GM21737 (cell line): Measurements from ENCODE around the gene MAP7D2.

ENCODE experiments used
- ATAC-seq: cut with Tn5 transposase; IDR thresholded peaks from one replicate; pipeline ENCODE4 v1.9.1; 2021; ENCODE audit warnings: mild to moderate bottlenecking, moderate library complexity; ENCODE audit not compliant: unreplicated experiment

MAP7D2 gene

GRCh38 chrX:19975845-19976244, 140.9 kb downstream of the MAP7D2 start:
- ATAC-seq = no peak

- no peak for ATAC-seq
Measured at GRCh38 chrX:19972984-19973383, 143.7 kb downstream of the MAP7D2 start.

- no peak for ATAC-seq
Measured at GRCh38 chrX:19968276-19968675, 148.4 kb downstream of the MAP7D2 start.

- no peak for ATAC-seq
Measured at GRCh38 chrX:19966056-19966455, 150.7 kb downstream of the MAP7D2 start.

GRCh38 chrX:19964017-19964710, 152.5 kb downstream of the MAP7D2 start:
- no peak for ATAC-seq

GRCh38 chrX:19960913-19961312, 155.8 kb downstream of the MAP7D2 start:
- ATAC-seq = no peak

- no peak for ATAC-seq
Measured at GRCh38 chrX:19958552-19959486, 157.9 kb downstream of the MAP7D2 start.

- ATAC-seq = no peak
Measured at GRCh38 chrX:19956923-19957322, 159.8 kb downstream of the MAP7D2 start.
